ENCODE results near the gene MYO1H.

- TF ChIP-seq CTCF (IDR thresholded peaks at IDR 0.05): no peak
- TF ChIP-seq POLR2A (IDR thresholded peaks at IDR 0.05): no peak
Measured at GRCh38 chr12:109382031-109382430, 34.3 kb downstream of the MYO1H start.
